Measurements from ENCODE around the gene PLK5. TPM values are rescaled to one million over a fixed set of nuclear protein-coding genes. Genes with fewer than 3 reads are reported as not detected.

PLK5 gene
- total RNA-seq, 1 donor from 2014 or later: not detected

GRCh38 chr19:1491114-1491848 lies 32.6 kb upstream of the PLK5 start, which contains the start of gene REEP6:
TSS of gene REEP6 (plus strand) at chr19:1491181. CDS start at chr19:1491270, 89 bp downstream.
- Histone ChIP-seq H3K27me3 (ENCODE audit: control insufficient read depth, insufficient read depth, low read length) (no peaks in the 10 kb centered on the region), H3K36me3 (ENCODE audit: control insufficient read depth, insufficient read depth, low read length) (no peaks in the 10 kb centered on the region), H3K4me3 (ENCODE audit: low read depth, low read length) (peak within 1 kb of the TSS; percentile 63)
- TF ChIP-seq CTCF (IDR thresholded peaks at IDR 0.05; ENCODE audit: insufficient read depth, low read length, severe bottlenecking): no peak
- DNase-seq (ENCODE audit: low read depth): no peak
- no peak for FAIRE-seq

- FAIRE-seq: no peak
- no peak for DNase-seq (ENCODE audit: low read depth)
- Histone ChIP-seq H3K4me3 (ENCODE audit: low read depth, low read length) (peak overlapping the region; percentile 63), H3K27me3 (ENCODE audit: control insufficient read depth, insufficient read depth, low read length) (no peaks in the 10 kb centered on the region), H3K36me3 (ENCODE audit: control insufficient read depth, insufficient read depth, low read length) (no peaks in the 10 kb centered on the region)
- TF ChIP-seq CTCF (IDR thresholded peaks at IDR 0.05; ENCODE audit: insufficient read depth, low read length, severe bottlenecking): no peak
Observed at GRCh38 chr19:1491849-1492170, 32.1 kb upstream of the PLK5 start.

GRCh38 chr19:1492474-1493006 lies 31.3 kb upstream of the PLK5 start:
- TF ChIP-seq CTCF (IDR thresholded peaks at IDR 0.05; ENCODE audit: insufficient read depth, low read length, severe bottlenecking): no peak
- FAIRE-seq (no peak), DNase-seq (ENCODE audit: low read depth) (no peak)
- Histone ChIP-seq H3K4me3 (ENCODE audit: low read depth, low read length) (no peak overlapping the region), H3K36me3 (ENCODE audit: control insufficient read depth, insufficient read depth, low read length) (no peaks in the 10 kb centered on the region), H3K27me3 (ENCODE audit: control insufficient read depth, insufficient read depth, low read length) (no peaks in the 10 kb centered on the region)

GRCh38 chr19:1494115-1494815 lies 29.6 kb upstream of the PLK5 start:
- no peak for DNase-seq (ENCODE audit: low read depth)
- no peak for TF ChIP-seq CTCF (IDR thresholded peaks at IDR 0.05; ENCODE audit: insufficient read depth, low read length, severe bottlenecking)
- Histone ChIP-seq H3K4me3 (ENCODE audit: low read depth, low read length) (no peak overlapping the region), H3K27me3 (ENCODE audit: control insufficient read depth, insufficient read depth, low read length) (no peaks in the 10 kb centered on the region), H3K36me3 (ENCODE audit: control insufficient read depth, insufficient read depth, low read length) (no peaks in the 10 kb centered on the region)
- FAIRE-seq: no peak

- no peak for TF ChIP-seq CTCF (IDR thresholded peaks at IDR 0.05; ENCODE audit: insufficient read depth, low read length, severe bottlenecking)
- no peaks in the 10 kb centered on the region for H3K27me3 ChIP-seq (ENCODE audit: control insufficient read depth, insufficient read depth, low read length)
- H3K4me3 ChIP-seq (ENCODE audit: low read depth, low read length): no peak overlapping the region
- DNase-seq (ENCODE audit: low read depth) (no peak), FAIRE-seq (no peak)
- H3K36me3 ChIP-seq (ENCODE audit: control insufficient read depth, insufficient read depth, low read length): no peaks in the 10 kb centered on the region
Observed at GRCh38 chr19:1495051-1495798, 28.7 kb upstream of the PLK5 start.
